Liver (tissue), 3 donors: ENCODE data around the gene EIF4G1.

Source experiments
- EGR1 ChIP-seq, 2 donors: IDR thresholded peaks; 2 replicates each; pipeline ENCODE4 v1.6.1; 2016 to 2018; ENCODE audit warnings: antibody characterized with exemption in 2 of 2, low read depth in 2 of 2
- FOXA2 ChIP-seq: IDR thresholded peaks from 2 replicates; pipeline ENCODE4 v1.6.1; 2016; ENCODE audit warnings: antibody characterized with exemption
- HNF4A ChIP-seq, 2 donors: conservative IDR thresholded peaks; 2 replicates each; pipeline ENCODE4 v1.6.1; 2016; ENCODE audit warnings: antibody characterized with exemption in 2 of 2, mild to moderate bottlenecking in 2 of 2
- JUND ChIP-seq, 2 donors: IDR thresholded peaks; 2 replicates each; pipeline ENCODE4 v1.6.1; 2016; ENCODE audit warnings: antibody characterized with exemption in 2 of 2
- MAX ChIP-seq: IDR thresholded peaks from 2 replicates; pipeline ENCODE4 v1.6.1; 2016; ENCODE audit warnings: antibody characterized with exemption
- REST ChIP-seq: IDR thresholded peaks from 2 replicates; pipeline ENCODE4 v1.6.1; 2016; ENCODE audit warnings: antibody characterized with exemption, mild to moderate bottlenecking
- TAF1 ChIP-seq: conservative IDR thresholded peaks from 2 replicates; pipeline ENCODE4 v1.6.1; 2016; ENCODE audit warnings: antibody characterized with exemption, mild to moderate bottlenecking
- TF ChIP-seq, protein P1 (sequence below): fragments of 150-350 bp; IDR thresholded peaks from 2 replicates; pipeline ENCODE4 v1.5.1; 2017; ENCODE audit warnings: improper control_type of control experiment, low read depth, low read length; ENCODE audit not compliant: missing input control
- donor health status: healthy.
- donor health status: healthy.

DNA sequence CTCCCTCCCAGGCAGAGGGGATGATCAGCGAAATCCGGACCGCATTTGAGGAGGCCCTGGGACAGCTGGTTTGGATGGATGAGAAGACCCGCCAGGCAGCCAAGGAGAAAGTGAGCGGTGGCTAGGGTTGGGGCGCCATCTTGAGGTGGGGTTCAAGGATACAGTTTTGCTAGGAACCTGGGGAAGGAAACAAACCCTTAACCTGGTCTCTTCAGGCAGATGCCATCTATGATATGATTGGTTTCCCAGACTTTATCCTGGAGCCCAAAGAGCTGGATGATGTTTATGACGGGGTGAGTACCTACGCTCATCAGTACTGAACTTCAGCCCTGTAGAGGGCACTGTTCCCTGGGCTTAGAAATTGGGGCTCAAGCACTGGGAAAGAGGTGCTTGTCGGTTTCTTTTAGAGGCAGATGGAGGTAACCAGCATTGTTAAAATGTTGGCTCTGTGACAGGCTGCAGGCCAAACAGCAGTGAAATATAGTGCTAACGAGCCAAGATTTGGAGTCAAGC is 24.9 kb upstream of the EIF4G1 start:
- TF ChIP-seq EGR1 (IDR thresholded peaks at IDR 0.05; ENCODE audit: low read depth in 2 of 2) (no peak), REST (no peak), JUND (IDR thresholded peaks at IDR 0.05) (no peak), FOXA2 (no peak), MAX (no peak), HNF4A (conservative IDR thresholded peaks at IDR 0.05) (peak in 1 of 2 donors; percentile 18), TAF1 (no peak)
- TF ChIP-seq, protein P1, sequence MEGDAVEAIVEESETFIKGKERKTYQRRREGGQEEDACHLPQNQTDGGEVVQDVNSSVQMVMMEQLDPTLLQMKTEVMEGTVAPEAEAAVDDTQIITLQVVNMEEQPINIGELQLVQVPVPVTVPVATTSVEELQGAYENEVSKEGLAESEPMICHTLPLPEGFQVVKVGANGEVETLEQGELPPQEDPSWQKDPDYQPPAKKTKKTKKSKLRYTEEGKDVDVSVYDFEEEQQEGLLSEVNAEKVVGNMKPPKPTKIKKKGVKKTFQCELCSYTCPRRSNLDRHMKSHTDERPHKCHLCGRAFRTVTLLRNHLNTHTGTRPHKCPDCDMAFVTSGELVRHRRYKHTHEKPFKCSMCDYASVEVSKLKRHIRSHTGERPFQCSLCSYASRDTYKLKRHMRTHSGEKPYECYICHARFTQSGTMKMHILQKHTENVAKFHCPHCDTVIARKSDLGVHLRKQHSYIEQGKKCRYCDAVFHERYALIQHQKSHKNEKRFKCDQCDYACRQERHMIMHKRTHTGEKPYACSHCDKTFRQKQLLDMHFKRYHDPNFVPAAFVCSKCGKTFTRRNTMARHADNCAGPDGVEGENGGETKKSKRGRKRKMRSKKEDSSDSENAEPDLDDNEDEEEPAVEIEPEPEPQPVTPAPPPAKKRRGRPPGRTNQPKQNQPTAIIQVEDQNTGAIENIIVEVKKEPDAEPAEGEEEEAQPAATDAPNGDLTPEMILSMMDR = peak; percentile 46
